SK-N-SH (cell line): ENCODE data around the gene RAPH1. TPM values are rescaled to one million over a fixed set of nuclear protein-coding genes. Genes with fewer than 3 reads are reported as not detected.

Source experiments
- CTCF ChIA-PET: fragments of 300-600, 350-600 bp; formaldehyde crosslinking; extraction: SDS; loops from one replicate; lab custom pipeline; 2021; lab: Yijun Ruan, JAX
- POLR2A ChIA-PET: fragments of 350-600 bp; sonication (Branson Sonifier 250); formaldehyde crosslinking; extraction: SDS; loops from one replicate; lab custom pipeline; 2020; ENCODE audit warnings: antibody characterized with exemption, inconsistent platforms; lab: Yijun Ruan, JAX
- DNase-seq: peaks from one replicate; pipeline ENCODE4 v3.0.0; 2012
- H2AFZ ChIP-seq: fragments of 200-600 bp; sonication (generic); 2 replicates; pipeline ENCODE4 v1.8.1; 2016; ENCODE audit warnings: antibody characterized with exemption, mild to moderate bottlenecking, low read depth
- H3F3A ChIP-seq: fragments of 200-600 bp; sonication (generic); replicated peaks from 2 replicates; pipeline ENCODE3; 2016; ENCODE audit warnings: antibody characterized with exemption, mild to moderate bottlenecking; ENCODE audit not compliant: insufficient read depth
- H3K27ac ChIP-seq, 2 experiments: fragments of 200-500 bp in 1 of 2; fragments of 200-600 bp in 1 of 2; sonication (Bioruptor generic) in 1 of 2; sonication (generic), shearing (Covaris generic) in 1 of 2; 2 replicates each; pipeline versions ENCODE4 v1.5.1 to v1.6.1; 2014 to 2016; ENCODE audit warnings: low read depth in 2 of 2, inconsistent platforms in 1 of 2, low read length in 1 of 2, mild to moderate bottlenecking in 1 of 2, mixed read lengths in 1 of 2
- H3K27me3 ChIP-seq: fragments of 200-600 bp; sonication (generic), shearing (Covaris generic); 2 replicates; pipeline ENCODE4 v1.6.1; 2016; ENCODE audit warnings: mixed run types; ENCODE audit not compliant: insufficient read depth
- H3K36me3 ChIP-seq, 2 experiments: fragments of 200-500 bp in 1 of 2; fragments of 200-600 bp in 1 of 2; sonication (Bioruptor generic) in 1 of 2; sonication (generic) in 1 of 2; replicated peaks in 1 of 2; 2 replicates each; pipeline versions ENCODE3 to v1.5.1; 2014 to 2016; ENCODE audit warnings: low read length in 1 of 2, mild to moderate bottlenecking in 1 of 2; ENCODE audit not compliant: insufficient read depth in 2 of 2, control insufficient read depth in 1 of 2
- H3K4me1 ChIP-seq, 2 experiments: fragments of 200-500 bp in 1 of 2; fragments of 200-600 bp in 1 of 2; sonication (Bioruptor generic) in 1 of 2; sonication (generic), shearing (Covaris generic) in 1 of 2; 2 replicates each; pipeline versions ENCODE4 v1.5.1 to v1.6.1; 2014 to 2016; ENCODE audit warnings: low read depth in 1 of 2, low read length in 1 of 2, mixed run types in 1 of 2; ENCODE audit not compliant: insufficient read depth in 2 of 2, control insufficient read depth in 1 of 2
- H3K4me2 ChIP-seq: fragments of 200-600 bp; sonication (generic), shearing (Covaris generic); 2 replicates; pipeline ENCODE4 v1.6.1; 2017; ENCODE audit warnings: mixed run types
- H3K4me3 ChIP-seq, 2 experiments: fragments of 200-500 bp in 1 of 2; fragments of 200-600 bp in 1 of 2; sonication (Bioruptor generic) in 1 of 2; sonication (generic), shearing (Covaris generic) in 1 of 2; 2 replicates each; pipeline versions ENCODE4 v1.5.1 to v1.8.1; 2014 to 2016; ENCODE audit warnings: low read depth in 2 of 2, inconsistent platforms in 1 of 2, low read length in 1 of 2, mild to moderate bottlenecking in 1 of 2, mixed read lengths in 1 of 2, moderate library complexity in 1 of 2
- H3K79me2 ChIP-seq: fragments of 200-600 bp; sonication (generic); 2 replicates; pipeline ENCODE4 v1.8.1; 2017; ENCODE audit warnings: mild to moderate bottlenecking; ENCODE audit not compliant: insufficient read depth
- H3K9ac ChIP-seq: fragments of 200-600 bp; sonication (generic); 2 replicates; pipeline ENCODE4 v1.6.1; 2017; ENCODE audit warnings: mixed run types
- H3K9me2 ChIP-seq: fragments of 200-600 bp; sonication (generic); 2 replicates; pipeline ENCODE4 v1.6.1; 2017; ENCODE audit warnings: mixed run types
- H3K9me3 ChIP-seq: fragments of 200-600 bp; sonication (generic); 2 replicates; pipeline ENCODE4 v1.6.1; 2017; ENCODE audit warnings: mixed run types, mild to moderate bottlenecking, moderate library complexity
- H4K20me1 ChIP-seq: fragments of 200-600 bp; sonication (generic); 2 replicates; pipeline ENCODE4 v1.6.1; 2017; ENCODE audit warnings: mild to moderate bottlenecking, mixed run types; ENCODE audit not compliant: insufficient read depth
- CHD2 ChIP-seq: fragments of 150-350 bp; IDR thresholded peaks from 2 replicates; pipeline ENCODE4 v1.6.1; 2018; ENCODE audit warnings: low read length; ENCODE audit not compliant: partially characterized antibody
- FOSL2 ChIP-seq: IDR thresholded peaks from 2 replicates; pipeline ENCODE4 v1.4.0; 2012; ENCODE audit warnings: low read depth, mild to moderate bottlenecking, moderate library complexity, borderline replicate concordance
- NRF1 ChIP-seq: IDR thresholded peaks from 2 replicates; pipeline ENCODE4 v1.6.1; 2012; ENCODE audit warnings: low read depth, mild to moderate bottlenecking, low read length
- PBX3 ChIP-seq: IDR thresholded peaks from 2 replicates; pipeline ENCODE4; 2012
- POLR2AphosphoS5 ChIP-seq: IDR thresholded peaks from 2 replicates; pipeline ENCODE4 v1.6.1; 2012; ENCODE audit warnings: low read depth, low read length
- RAD21 ChIP-seq: IDR thresholded peaks from 2 replicates; pipeline ENCODE4 v1.6.1; 2012; ENCODE audit warnings: mild to moderate bottlenecking, low read length
- RXRA ChIP-seq: IDR thresholded peaks from 2 replicates; pipeline ENCODE4 v1.4.0; 2012; ENCODE audit warnings: low read depth, mild to moderate bottlenecking, borderline replicate concordance
- SIN3A ChIP-seq: IDR thresholded peaks from 2 replicates; pipeline ENCODE4 v1.6.1; 2012; ENCODE audit warnings: low read depth, mild to moderate bottlenecking, low read length, moderate library complexity, borderline replicate concordance
- SMC3 ChIP-seq: IDR thresholded peaks from 2 replicates; pipeline ENCODE4 v1.6.1; 2012; ENCODE audit warnings: low read depth, low read length, improper control_type of control experiment
- TAF1 ChIP-seq: IDR thresholded peaks from 2 replicates; pipeline ENCODE4 v1.6.1; 2012; ENCODE audit warnings: low read depth, mild to moderate bottlenecking, low read length, moderate library complexity, borderline replicate concordance
- TCF12 ChIP-seq: IDR thresholded peaks from 2 replicates; pipeline ENCODE4 v1.4.0; 2012
- TEAD4 ChIP-seq: IDR thresholded peaks from 2 replicates; pipeline ENCODE4 v1.4.0; 2012; ENCODE audit warnings: mild to moderate bottlenecking, borderline replicate concordance; ENCODE audit not compliant: insufficient read depth
- USF1 ChIP-seq: IDR thresholded peaks from 2 replicates; pipeline ENCODE4 v1.4.0; 2012; ENCODE audit warnings: low read depth, borderline replicate concordance
- USF2 ChIP-seq: fragments of 150-350 bp; IDR thresholded peaks from 2 replicates; pipeline ENCODE4 v1.6.1; 2017; ENCODE audit warnings: antibody characterized with exemption, low read length, low read depth, borderline replicate concordance
- ZBTB33 ChIP-seq: IDR thresholded peaks from 2 replicates; pipeline ENCODE4 v1.4.0; 2012; ENCODE audit warnings: low read depth, borderline replicate concordance
- whole genome bisulfite sequencing: methylation state at CpG from one replicate; pipeline ENCODE4 v1.1.6; 2017; ENCODE audit warnings: low lambda C conversion rate; 5-methylcytosine and 5-hydroxymethylcytosine counted together
- polyA plus RNA-seq, 3 experiments: library from polyadenylated mRNA; depleted of rRNA; stranded (reverse); fragments of >200 nt; gene quantifications; 2 replicates each; pipeline ENCODE4 v1.2.3, GENCODE V29; 2012

The RAPH1 gene
- polyA plus RNA-seq, 1 of the 3 experiments (the other 2 are of a cell fraction) = 6.7 TPM

GRCh38 chr2:203569677-203570316 is 34.7 kb upstream of the RAPH1 start:
- no peak overlapping the region for H3K27ac ChIP-seq
- H3K9ac ChIP-seq = no peak overlapping the region
- no peaks in the 10 kb centered on the region for H3K36me3 ChIP-seq
- H3K9me3 ChIP-seq = no peaks in the 10 kb centered on the region
- H3F3A ChIP-seq = no peaks in the 10 kb centered on the region
- TF ChIP-seq TEAD4 (no peak), USF2 (no peak), POLR2AphosphoS5 (no peak), ZBTB33 (no peak), SIN3A (no peak)
- H4K20me1 ChIP-seq = no peaks in the 10 kb centered on the region
- CTCF ChIA-PET = no interaction called here
- POLR2A ChIA-PET = no interaction called here
- no peaks in the 10 kb centered on the region for H3K79me2 ChIP-seq
- H3K9me2 ChIP-seq = no peaks in the 10 kb centered on the region
- H3K27me3 ChIP-seq = no peaks in the 10 kb centered on the region
- peaks cover 0 to 4% of the 10 kb centered on the region in 2 experiments; a peak in 1 of 4 replicates for H3K4me1 ChIP-seq
- no peak for DNase-seq
- no peak overlapping the region for H3K4me3 ChIP-seq
- no peak overlapping the region for H3K4me2 ChIP-seq
- WGBS = 71% methylated on average over 8 of the region's 8 CpGs
- no peak overlapping the region for H2AFZ ChIP-seq

GRCh38 chr2:203567691-203568090 is 32.6 kb upstream of the RAPH1 start:
- no peak overlapping the region for H2AFZ ChIP-seq
- no peaks in the 10 kb centered on the region for H3K36me3 ChIP-seq
- H3K27me3 ChIP-seq = no peaks in the 10 kb centered on the region
- no peak for DNase-seq
- H3K9me2 ChIP-seq = no peaks in the 10 kb centered on the region
- no peaks in the 10 kb centered on the region for H4K20me1 ChIP-seq
- H3K9ac ChIP-seq = no peak overlapping the region
- CTCF ChIA-PET = no interaction called here
- H3K4me2 ChIP-seq = no peak overlapping the region
- H3K27ac ChIP-seq = no peak overlapping the region
- no peaks in the 10 kb centered on the region for H3K9me3 ChIP-seq
- WGBS = 87% methylated on average over 1 of the region's 1 CpG
- H3F3A ChIP-seq = no peaks in the 10 kb centered on the region
- peaks cover 0 to 4% of the 10 kb centered on the region in 2 experiments; a peak in 1 of 4 replicates for H3K4me1 ChIP-seq
- H3K79me2 ChIP-seq = no peaks in the 10 kb centered on the region
- POLR2A ChIA-PET = no interaction called here
- TF ChIP-seq TCF12 (no peak), RXRA (no peak), POLR2AphosphoS5 (no peak), PBX3 (no peak), USF1 (no peak), SMC3 (no peak), NRF1 (no peak), RAD21 (no peak), FOSL2 (no peak), TAF1 (no peak), CHD2 (no peak), SIN3A (no peak)
- H3K4me3 ChIP-seq = no peak overlapping the region
